SW 1271 (cell line): ENCODE data around the gene FAM118A.

ENCODE experiments used
- DNase-seq, 2 experiments: peaks; one replicate each; lab custom pipeline; 2025; lab: John Stamatoyannopoulos, UW

FAM118A gene

GRCh38 chr22:45376703-45377102 lies 67.0 kb downstream of the FAM118A start:
- no peak for DNase-seq

GRCh38 chr22:45381348-45381747 lies 71.6 kb downstream of the FAM118A start:
- DNase-seq, result no peak

GRCh38 chr22:45389546-45389945 lies 79.8 kb downstream of the FAM118A start:
- DNase-seq, result no peak
